Ovary (tissue), 3 donors: ENCODE measurements around the gene LYPD5.

ENCODE experiments used
- CTCF ChIP-seq, 3 donors: fragments of 450-650 bp in 2 of 3; fragments of 200-600 bp in 1 of 3; IDR thresholded peaks; one replicate each; pipeline versions ENCODE4 v1.5.1 to v1.8.0; 2016 to 2022; ENCODE audit warnings: antibody characterized with exemption in 3 of 3, mild to moderate bottlenecking in 1 of 3
- EP300 ChIP-seq: sonication (generic); formaldehyde crosslinking; IDR thresholded peaks from one replicate; pipeline ENCODE4 v1.6.1; 2017; ENCODE audit warnings: antibody characterized with exemption
- donor health status: DM: no; HTN: no; CAD: no.

GRCh38 chr19:43786665-43787064 lies 15.6 kb downstream of the LYPD5 start:
- TF ChIP-seq CTCF (IDR thresholded peaks at IDR 0.05) (no peak), EP300 (no peak)
